ENCODE results near the gene SCGB1C1. TPM values are rescaled to one million over a fixed set of nuclear protein-coding genes. Genes with fewer than 3 reads are reported as not detected.

SCGB1C1 gene
- total RNA-seq, 6 experiments from 2014 or later, result not detected

DNA sequence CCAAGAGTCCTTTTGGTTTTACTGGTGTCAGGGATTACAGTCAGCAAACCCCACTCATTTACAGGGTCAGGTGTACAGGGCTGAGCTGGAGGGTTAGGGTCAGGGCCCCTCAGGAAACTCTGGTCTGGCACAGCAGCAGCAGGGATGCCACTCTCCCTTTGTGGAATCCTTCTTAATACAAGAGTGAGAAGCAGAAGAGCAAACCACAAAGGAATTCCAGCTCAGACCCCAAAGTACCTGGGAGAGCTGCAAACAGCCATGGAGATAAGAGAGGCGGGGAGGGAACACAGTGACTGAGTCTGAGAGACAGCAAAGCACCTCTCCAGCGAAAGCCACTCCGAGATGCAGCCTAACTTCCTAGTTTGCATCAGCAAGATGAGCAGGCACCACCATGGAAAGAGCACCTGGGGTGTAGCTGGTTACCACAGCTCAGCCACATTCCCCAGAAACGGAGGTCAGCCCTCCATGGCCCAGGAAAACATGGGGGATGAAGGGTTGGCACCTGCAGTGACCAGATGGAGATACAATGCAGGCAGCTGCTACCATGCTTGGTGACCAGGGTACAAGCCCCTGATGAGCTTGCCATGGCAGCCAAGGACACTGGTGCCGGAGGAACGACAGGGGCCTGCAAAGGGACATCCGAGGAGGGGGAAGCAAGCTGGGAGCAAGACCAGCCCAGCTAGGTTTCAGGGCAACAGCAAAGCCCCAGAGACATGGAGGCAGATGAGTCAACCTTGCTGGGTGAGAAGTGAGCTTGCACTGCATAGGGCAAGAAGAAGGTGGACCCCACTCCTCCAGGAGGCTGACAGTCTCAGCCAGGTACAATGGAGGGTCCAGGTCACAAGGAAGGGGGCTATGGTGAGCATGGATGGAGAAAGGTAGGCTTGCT, 10.4 kb downstream of the SCGB1C1 start:
- DNase-seq, result peak in 1 of 3 donors; percentile 42

DNA sequence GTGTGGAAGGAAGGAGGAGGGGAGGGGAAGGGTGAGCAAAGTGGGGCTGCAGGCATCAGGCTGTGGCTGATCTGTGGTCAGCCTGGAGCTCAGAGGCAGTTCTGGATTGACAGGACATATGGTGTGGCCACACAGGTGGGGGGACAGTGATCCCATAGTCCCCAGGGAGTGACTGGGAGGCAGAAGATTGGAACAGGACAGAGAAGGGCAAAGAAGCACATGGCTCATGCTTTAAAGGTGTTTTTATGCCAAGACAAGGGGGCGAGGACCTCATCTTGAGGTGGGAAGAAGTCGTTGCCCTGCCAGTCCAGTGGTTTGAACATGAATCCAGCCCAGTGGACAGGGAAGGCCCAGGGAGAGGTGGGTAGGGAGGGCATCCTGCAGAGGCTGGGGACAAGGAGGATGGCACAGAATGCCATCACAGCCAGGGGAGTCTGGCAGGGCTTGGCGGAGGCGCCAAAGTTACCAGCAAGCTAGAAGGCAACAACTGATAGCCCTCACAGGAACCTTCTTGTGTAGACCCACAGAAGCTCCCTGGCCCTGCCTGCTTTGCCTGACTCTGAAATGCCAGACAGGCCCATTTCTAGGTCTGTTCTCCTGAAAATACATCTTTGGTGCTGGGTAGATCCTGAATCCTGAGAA, 11.2 kb downstream of the SCGB1C1 start:
- H3K27me3 ChIP-seq, result no peaks in the 10 kb centered on the region
- ATAC-seq (no peak), DNase-seq (no peak)
- whole genome bisulfite sequencing (ENCODE audit: insufficient coverage, low coverage, low lambda C conversion rate, missing lambda C conversion rate), result 79% methylated on average over 2 of the region's 4 CpGs
- H3K4me3 ChIP-seq, result no peak overlapping the region
- peaks cover 0 to 14% (median 8%) of the 10 kb centered on the region in 4 donors for H3K4me1 ChIP-seq
- no peak for TF ChIP-seq CTCF (IDR thresholded peaks at IDR 0.05)
- no peak for TF ChIP-seq POLR2A (IDR thresholded peaks at IDR 0.05)
- no peak overlapping the region for H3K27ac ChIP-seq
- intact Hi-C loops (cut with DNase I), result loop anchor here in 1 of 2 donors (5.0 kb wide), 1 partner anchor 43 kb away; no protein-coding TSS in a partner anchor
- H3K9me3 ChIP-seq, result no peaks in the 10 kb centered on the region
- peaks cover 0 to 17% (median 4%) of the 10 kb centered on the region in 4 donors for H3K36me3 ChIP-seq

More for the DNA sequence above, 10.4 kb downstream of the SCGB1C1 start:
- no peaks in the 10 kb centered on the region for H3K27me3 ChIP-seq
- intact Hi-C loops (cut with DNase I), result loop anchor here in 1 of 2 donors (5.0 kb wide), 1 partner anchor 44 kb away; no protein-coding TSS in a partner anchor
- H3K4me3 ChIP-seq, result no peak overlapping the region
- peaks cover 0 to 17% (median 4%) of the 10 kb centered on the region in 4 donors for H3K36me3 ChIP-seq
- H3K9me3 ChIP-seq, result no peaks in the 10 kb centered on the region
- TF ChIP-seq POLR2A (IDR thresholded peaks at IDR 0.05) (no peak), CTCF (IDR thresholded peaks at IDR 0.05) (no peak)
- ATAC-seq, result no peak
- H3K27ac ChIP-seq, result no peak overlapping the region
- peaks cover 0 to 14% (median 8%) of the 10 kb centered on the region in 4 donors for H3K4me1 ChIP-seq
- 87% methylated on average over 3 of the region's 7 CpGs for WGBS (ENCODE audit: insufficient coverage, low coverage, low lambda C conversion rate, missing lambda C conversion rate)

GRCh38 chr11:204587-205109, 11.8 kb downstream of the SCGB1C1 start:
- DNase-seq, result peak in 1 of 3 donors; percentile 45
- intact Hi-C loops (cut with DNase I), result loop anchor here in 1 of 2 donors (5.0 kb wide), 1 partner anchor 43 kb away; no protein-coding TSS in a partner anchor

More at GRCh38 chr11:204587-205109, 11.8 kb downstream of the SCGB1C1 start:
- no peak for TF ChIP-seq CTCF (IDR thresholded peaks at IDR 0.05)
- no peak for TF ChIP-seq POLR2A (IDR thresholded peaks at IDR 0.05)
- H3K36me3 ChIP-seq, result peaks cover 0 to 17% (median 4%) of the 10 kb centered on the region in 4 donors
- no peak overlapping the region for H3K27ac ChIP-seq
- H3K4me3 ChIP-seq, result no peak overlapping the region
- H3K9me3 ChIP-seq, result no peaks in the 10 kb centered on the region
- WGBS (ENCODE audit: insufficient coverage, low coverage, low lambda C conversion rate, missing lambda C conversion rate), result 76% methylated on average over 5 of the region's 12 CpGs
- H3K27me3 ChIP-seq, result no peaks in the 10 kb centered on the region
- peaks cover 0 to 20% (median 10%) of the 10 kb centered on the region in 4 donors for H3K4me1 ChIP-seq
- no peak for ATAC-seq

Data from right lobe of liver (tissue), 6 donors.